ENCODE data around the gene ALDH3B2. TPM values are rescaled to one million over a fixed set of nuclear protein-coding genes. Genes with fewer than 3 reads are reported as not detected.

The ALDH3B2 gene
- total and polyA plus RNA-seq, 2 experiments from 2014 or later, result 1.6 to 2.5 TPM

DNA sequence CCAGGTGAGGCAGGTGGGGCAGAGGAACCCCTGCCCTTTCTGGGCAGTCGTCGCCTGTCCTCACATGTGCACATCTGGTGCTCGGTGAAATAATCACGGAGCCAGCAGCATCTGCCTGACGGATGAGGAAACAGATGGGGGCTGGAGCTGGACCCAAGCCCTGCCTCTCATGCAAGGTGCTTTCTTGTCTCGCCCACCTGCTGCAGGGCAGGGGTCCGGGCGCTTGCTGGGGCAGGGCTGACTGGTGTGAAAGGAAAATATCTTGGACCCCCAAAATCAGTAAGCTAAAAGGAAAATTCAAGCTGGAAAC, 3.3 kb downstream of the ALDH3B2 start:
- no peaks in the 10 kb centered on the region for H3K9me2 ChIP-seq (replicated peaks; ENCODE audit: insufficient read depth)
- H3K4me1 ChIP-seq (ENCODE audit: insufficient read depth), result peaks cover 11% of the 10 kb centered on the region
- H3K4me2 ChIP-seq, result no peak overlapping the region
- H3K9me3 ChIP-seq (ENCODE audit: low read depth), result no peaks in the 10 kb centered on the region
- H3K27me3 ChIP-seq, result no peaks in the 10 kb centered on the region
- no peak overlapping the region for H3K27ac ChIP-seq
- no peaks in the 10 kb centered on the region for H4K20me1 ChIP-seq (ENCODE audit: insufficient read depth, poor library complexity, severe bottlenecking)
- no peak overlapping the region for H3K4me3 ChIP-seq
- H3K36me3 ChIP-seq (replicated peaks; ENCODE audit: insufficient read depth, low read depth), result no peaks in the 10 kb centered on the region
- no peak overlapping the region for H2AFZ ChIP-seq
- no peaks in the 10 kb centered on the region for H3K79me2 ChIP-seq
- TF ChIP-seq EZH2 (IDR thresholded peaks at IDR 0.05; ENCODE audit: borderline replicate concordance) (no peak), EZH2phosphoT487 (IDR thresholded peaks at IDR 0.05; ENCODE audit: low read depth, severe bottlenecking, unreplicated experiment) (no peak)
- TF ChIP-seq, protein P1, sequence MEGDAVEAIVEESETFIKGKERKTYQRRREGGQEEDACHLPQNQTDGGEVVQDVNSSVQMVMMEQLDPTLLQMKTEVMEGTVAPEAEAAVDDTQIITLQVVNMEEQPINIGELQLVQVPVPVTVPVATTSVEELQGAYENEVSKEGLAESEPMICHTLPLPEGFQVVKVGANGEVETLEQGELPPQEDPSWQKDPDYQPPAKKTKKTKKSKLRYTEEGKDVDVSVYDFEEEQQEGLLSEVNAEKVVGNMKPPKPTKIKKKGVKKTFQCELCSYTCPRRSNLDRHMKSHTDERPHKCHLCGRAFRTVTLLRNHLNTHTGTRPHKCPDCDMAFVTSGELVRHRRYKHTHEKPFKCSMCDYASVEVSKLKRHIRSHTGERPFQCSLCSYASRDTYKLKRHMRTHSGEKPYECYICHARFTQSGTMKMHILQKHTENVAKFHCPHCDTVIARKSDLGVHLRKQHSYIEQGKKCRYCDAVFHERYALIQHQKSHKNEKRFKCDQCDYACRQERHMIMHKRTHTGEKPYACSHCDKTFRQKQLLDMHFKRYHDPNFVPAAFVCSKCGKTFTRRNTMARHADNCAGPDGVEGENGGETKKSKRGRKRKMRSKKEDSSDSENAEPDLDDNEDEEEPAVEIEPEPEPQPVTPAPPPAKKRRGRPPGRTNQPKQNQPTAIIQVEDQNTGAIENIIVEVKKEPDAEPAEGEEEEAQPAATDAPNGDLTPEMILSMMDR (IDR thresholded peaks at IDR 0.05; ENCODE audit: poor library complexity), result no peak
- 78% methylated on average over 8 of the region's 8 CpGs for WGBS (ENCODE audit: low lambda C conversion rate, missing lambda C conversion rate)
- DNase-seq (ENCODE audit: low spot score), result no peak

DNA sequence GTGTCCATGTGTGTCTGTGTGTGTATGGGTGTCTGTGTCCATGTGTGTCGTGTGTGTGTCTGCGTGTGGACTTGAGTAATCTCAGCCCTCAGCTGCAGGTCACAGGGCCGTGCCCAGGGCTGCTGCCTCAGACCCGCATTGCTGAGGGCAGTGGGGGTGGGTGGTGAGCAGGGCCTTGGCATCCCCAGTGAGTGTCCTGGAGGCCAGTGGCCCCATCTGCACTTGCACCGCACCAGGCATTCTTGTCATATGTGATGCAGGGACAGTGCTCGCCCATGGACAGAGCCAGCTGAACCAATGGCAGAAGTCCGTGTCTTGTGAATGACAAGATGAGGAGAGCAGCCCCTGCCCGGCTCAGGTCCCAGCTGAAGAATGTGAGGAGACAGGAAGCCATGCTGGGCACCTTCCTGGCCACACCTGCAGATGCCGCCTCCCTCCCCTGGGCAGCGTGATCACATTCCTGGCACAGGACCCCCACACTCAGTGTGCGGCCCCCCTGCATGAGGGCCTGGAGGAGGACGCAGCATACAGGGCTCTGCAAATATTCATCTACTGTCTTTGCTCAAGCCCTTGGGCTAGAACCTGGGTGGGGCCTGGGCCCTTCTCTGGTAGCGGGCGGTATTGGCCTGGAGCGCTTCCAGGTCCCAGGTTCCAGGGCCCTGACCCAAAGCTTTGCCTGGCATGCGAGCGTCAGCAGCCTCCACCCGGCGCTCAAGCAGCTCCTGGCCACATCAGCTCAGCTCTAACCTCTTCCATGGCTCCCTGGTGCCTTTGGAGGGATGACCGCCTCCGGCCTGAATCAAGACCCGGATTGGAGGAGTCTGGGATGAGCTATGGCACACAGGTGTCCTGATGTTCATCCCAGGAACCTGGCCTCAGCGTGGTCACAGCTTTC, 3.9 kb downstream of the ALDH3B2 start:
- H3K4me2 ChIP-seq, result no peak overlapping the region
- no peak overlapping the region for H3K4me3 ChIP-seq
- no peak overlapping the region for H3K27ac ChIP-seq
- H3K36me3 ChIP-seq (replicated peaks; ENCODE audit: insufficient read depth, low read depth), result no peaks in the 10 kb centered on the region
- no peaks in the 10 kb centered on the region for H3K27me3 ChIP-seq
- no peaks in the 10 kb centered on the region for H3K9me3 ChIP-seq (ENCODE audit: low read depth)
- H2AFZ ChIP-seq, result no peak overlapping the region
- H3K9me2 ChIP-seq (replicated peaks; ENCODE audit: insufficient read depth), result no peaks in the 10 kb centered on the region
- no peak for DNase-seq (ENCODE audit: low spot score)
- TF ChIP-seq, protein P1 (IDR thresholded peaks at IDR 0.05; ENCODE audit: poor library complexity), result no peak
- no peak for TF ChIP-seq EZH2 (IDR thresholded peaks at IDR 0.05; ENCODE audit: borderline replicate concordance)
- no peak for TF ChIP-seq EZH2phosphoT487 (IDR thresholded peaks at IDR 0.05; ENCODE audit: low read depth, severe bottlenecking, unreplicated experiment)
- 90% methylated on average over 23 of the region's 23 CpGs for WGBS (ENCODE audit: low lambda C conversion rate, missing lambda C conversion rate)
- no peaks in the 10 kb centered on the region for H4K20me1 ChIP-seq (ENCODE audit: insufficient read depth, poor library complexity, severe bottlenecking)
- H3K4me1 ChIP-seq (ENCODE audit: insufficient read depth), result peaks cover 11% of the 10 kb centered on the region
- H3K79me2 ChIP-seq, result no peaks in the 10 kb centered on the region

DNA sequence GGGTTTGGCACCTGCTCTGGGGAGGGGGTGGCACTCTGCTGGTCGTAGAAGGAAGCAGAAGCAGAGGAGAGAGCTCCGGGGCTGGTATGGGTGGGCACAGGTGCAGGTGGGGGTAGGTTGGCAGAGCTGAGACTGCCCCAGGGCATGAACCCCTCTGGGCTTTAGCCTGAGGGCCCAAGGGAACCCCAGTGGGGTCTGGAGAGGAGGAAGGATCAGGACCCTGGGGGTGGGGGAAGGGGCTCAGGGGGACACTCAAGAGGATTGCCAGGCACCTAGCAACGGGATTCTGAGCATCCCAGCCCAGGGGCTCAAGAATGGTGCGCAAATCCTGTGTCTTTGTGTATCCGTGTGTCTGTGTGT, 6.3 kb downstream of the ALDH3B2 start:
- H3K4me3 ChIP-seq, result no peak overlapping the region
- no peaks in the 10 kb centered on the region for H3K36me3 ChIP-seq (replicated peaks; ENCODE audit: insufficient read depth, low read depth)
- H3K27me3 ChIP-seq, result no peaks in the 10 kb centered on the region
- no peaks in the 10 kb centered on the region for H3K9me3 ChIP-seq (ENCODE audit: low read depth)
- H3K9me2 ChIP-seq (replicated peaks; ENCODE audit: insufficient read depth), result no peaks in the 10 kb centered on the region
- H3K4me2 ChIP-seq, result no peak overlapping the region
- no peaks in the 10 kb centered on the region for H3K79me2 ChIP-seq
- no peaks in the 10 kb centered on the region for H3K4me1 ChIP-seq (ENCODE audit: insufficient read depth)
- 69% methylated on average over 2 of the region's 5 CpGs for WGBS (ENCODE audit: low lambda C conversion rate, missing lambda C conversion rate)
- DNase-seq (ENCODE audit: low spot score), result no peak
- H3K27ac ChIP-seq, result no peak overlapping the region
- no peak overlapping the region for H2AFZ ChIP-seq
- TF ChIP-seq EZH2phosphoT487 (IDR thresholded peaks at IDR 0.05; ENCODE audit: low read depth, severe bottlenecking, unreplicated experiment) (no peak), EZH2 (IDR thresholded peaks at IDR 0.05; ENCODE audit: borderline replicate concordance) (no peak)
- TF ChIP-seq, protein P1 (IDR thresholded peaks at IDR 0.05; ENCODE audit: poor library complexity), result no peak
- no peaks in the 10 kb centered on the region for H4K20me1 ChIP-seq (ENCODE audit: insufficient read depth, poor library complexity, severe bottlenecking)
